Left cardiac atrium (tissue), 4 donors: ENCODE data around the gene RHOH. TPM values are rescaled to one million over a fixed set of nuclear protein-coding genes. Genes with fewer than 3 reads are reported as not detected.
A peak's percentile ranks its signal among the peaks of the same experiment; 100 is the strongest.

Experiments
- ATAC-seq, 2 donors: fragments of 200-7000 bp; cut with Tn5 transposase; one replicate each; pipeline ENCODE4 v1.9.1; 2020; ENCODE audit warnings: mild to moderate bottlenecking in 2 of 2, moderate library complexity in 2 of 2
- DNase-seq: peaks from one replicate; pipeline ENCODE4 v3.0.0-alpha.2; 2020
- intact Hi-C, 2 donors: fragments of 100-400 bp; cut with DNase I; formaldehyde crosslinking; loops; one replicate each; pipeline versions ENCODE4 v1.14.1 to v1.15.1; 2022 to 2023
- total RNA-seq, 2 donors: library from RNA; stranded (reverse); fragmentation: NEBNext Ultra II Directional; extraction: Animal tissue kit (Norgen Biotek cat#: 25700); gene quantifications; one replicate each; pipeline ENCODE4 v1.2.1, GENCODE V29; 2021
- donor health status: DM: no; HTN: yes; CAD: no.
- donor health status: DM: no; HTN: yes; CAD: no; lungs with severe emphysema.
- donor health status: DM: yes; HTN: yes; CAD: no.
- donor health status: Dilated cardiomyopathy.

RHOH gene
- total RNA-seq, 2 donors from 2014 or later = 0.68 to 1.8 TPM

DNA sequence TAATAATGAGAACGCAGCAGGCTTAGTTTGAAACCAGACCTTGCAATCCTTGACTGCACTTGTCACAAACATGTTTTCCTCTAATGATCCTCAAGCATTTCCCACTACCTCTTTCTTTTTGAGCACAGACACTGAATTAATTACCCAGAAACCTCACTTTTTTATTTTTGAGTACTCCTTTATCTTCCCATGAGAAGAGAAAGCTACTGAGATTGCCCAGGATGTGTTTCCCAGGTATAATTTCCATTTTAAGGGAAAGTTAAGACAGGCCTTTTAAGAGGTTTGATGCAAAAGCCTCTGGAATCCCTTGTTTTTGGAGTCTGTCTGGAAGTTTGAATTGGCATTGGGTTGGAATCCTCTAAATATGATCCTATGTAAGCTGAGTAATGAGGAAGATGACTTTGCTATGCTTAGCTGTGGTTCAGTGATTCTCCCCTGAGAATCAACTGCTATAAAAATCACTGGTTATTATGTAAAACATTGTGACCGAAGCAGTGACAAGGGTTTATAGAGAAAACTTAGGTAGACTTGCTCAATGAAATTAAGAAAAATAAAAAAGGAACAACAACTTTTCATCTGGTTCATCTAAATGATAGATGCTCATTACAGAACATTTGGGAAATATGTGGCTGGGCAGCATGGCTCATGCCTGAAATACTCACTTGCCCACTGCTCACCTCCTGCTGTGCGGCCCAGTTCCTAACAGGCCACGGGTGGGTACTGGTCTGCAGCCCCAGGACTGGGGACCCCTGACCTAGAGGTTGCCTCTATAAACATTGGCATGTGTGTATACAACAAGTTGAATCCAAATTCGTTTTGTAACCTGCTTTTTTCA, 10.8 kb upstream of the RHOH start:
- no peak for DNase-seq
- intact Hi-C loops = no loop called here
- ATAC-seq = no peak

DNA sequence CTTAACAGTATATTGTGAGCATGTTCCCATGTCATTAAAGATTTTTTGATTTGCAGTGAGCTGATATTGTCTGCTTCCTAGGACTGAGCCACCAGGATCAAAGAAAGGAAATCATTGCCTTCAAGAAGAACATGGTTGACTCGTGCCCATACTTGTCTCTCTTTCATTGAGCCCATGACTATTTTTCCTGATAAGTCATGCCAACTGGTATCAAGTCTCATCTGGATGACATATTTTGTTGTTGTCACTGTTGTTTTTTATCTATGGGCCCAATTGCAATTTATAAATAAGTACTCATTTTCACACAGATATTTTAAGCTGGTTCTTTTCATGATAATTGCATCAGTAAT, 10.2 kb upstream of the RHOH start:
- ATAC-seq (no peak), DNase-seq (no peak)
- intact Hi-C loops = no loop called here

DNA sequence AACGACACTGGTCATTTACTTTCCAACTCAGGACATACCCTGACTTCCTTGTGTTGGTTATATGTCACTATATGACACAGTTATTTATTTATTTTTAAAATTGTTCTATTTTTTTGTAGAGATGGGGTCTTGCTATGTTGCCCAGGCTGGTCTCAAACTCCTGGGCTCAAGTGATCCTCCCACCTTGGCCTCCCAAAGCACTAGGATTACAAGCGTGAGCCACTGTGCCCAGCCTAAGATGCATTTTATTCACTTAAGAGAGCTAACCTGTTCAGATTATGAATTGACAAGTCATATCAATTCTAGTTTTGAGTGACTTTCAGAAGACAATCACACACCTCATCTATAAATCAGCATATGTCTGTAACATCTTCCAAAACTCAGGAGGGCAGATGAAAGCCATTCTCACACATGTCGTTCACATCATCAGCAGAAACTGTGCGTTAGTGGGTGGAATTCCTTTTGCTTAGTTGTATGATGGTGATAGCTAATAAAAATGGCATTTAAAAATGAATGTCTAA, 9.4 kb upstream of the RHOH start:
- DNase-seq (no peak), ATAC-seq (no peak)
- intact Hi-C loops = no loop called here

DNA sequence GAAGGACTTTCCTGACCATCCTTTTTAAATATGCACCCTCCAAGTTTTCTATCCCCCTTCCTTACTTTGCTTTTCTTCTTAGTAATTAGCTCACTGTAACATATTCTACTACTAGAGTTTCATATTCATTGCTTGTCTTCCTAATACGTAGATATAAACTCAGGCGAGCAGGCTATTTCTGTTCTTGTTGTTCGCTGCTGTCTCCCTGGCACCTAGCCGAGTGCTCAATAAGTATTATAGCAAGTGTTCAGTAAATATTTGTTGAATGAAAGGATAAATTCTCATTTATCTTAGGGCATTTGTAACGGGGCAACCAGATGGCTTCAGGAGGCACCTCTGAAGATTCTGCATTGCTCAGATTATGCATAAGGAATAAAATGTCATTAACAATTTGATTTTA, 6.8 kb upstream of the RHOH start:
- intact Hi-C loops = no loop called here

DNA sequence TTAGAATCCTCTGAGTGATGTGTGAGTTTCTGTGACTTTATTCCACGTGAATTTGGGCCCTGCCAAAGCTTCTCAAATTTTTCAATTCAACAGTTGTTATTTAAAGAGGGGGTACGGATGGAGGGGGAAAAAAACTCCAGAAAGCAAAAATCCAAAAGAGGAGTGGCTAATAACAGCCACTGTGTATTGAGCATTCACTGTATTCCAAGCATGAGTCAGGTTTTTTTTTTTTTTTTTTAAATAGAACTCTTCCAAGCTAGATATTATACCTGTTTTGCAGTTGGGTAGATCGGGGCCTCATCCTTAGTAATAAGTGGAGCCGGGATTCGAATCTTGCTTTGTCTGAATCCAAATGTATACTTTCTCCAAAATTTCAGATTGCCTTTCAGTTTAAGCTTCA, 6.4 kb upstream of the RHOH start:
- DNase-seq (no peak), ATAC-seq (no peak)
- intact Hi-C loops = no loop called here

More for the DNA sequence above, 6.8 kb upstream of the RHOH start:
- no peak for ATAC-seq
- DNase-seq = no peak

DNA sequence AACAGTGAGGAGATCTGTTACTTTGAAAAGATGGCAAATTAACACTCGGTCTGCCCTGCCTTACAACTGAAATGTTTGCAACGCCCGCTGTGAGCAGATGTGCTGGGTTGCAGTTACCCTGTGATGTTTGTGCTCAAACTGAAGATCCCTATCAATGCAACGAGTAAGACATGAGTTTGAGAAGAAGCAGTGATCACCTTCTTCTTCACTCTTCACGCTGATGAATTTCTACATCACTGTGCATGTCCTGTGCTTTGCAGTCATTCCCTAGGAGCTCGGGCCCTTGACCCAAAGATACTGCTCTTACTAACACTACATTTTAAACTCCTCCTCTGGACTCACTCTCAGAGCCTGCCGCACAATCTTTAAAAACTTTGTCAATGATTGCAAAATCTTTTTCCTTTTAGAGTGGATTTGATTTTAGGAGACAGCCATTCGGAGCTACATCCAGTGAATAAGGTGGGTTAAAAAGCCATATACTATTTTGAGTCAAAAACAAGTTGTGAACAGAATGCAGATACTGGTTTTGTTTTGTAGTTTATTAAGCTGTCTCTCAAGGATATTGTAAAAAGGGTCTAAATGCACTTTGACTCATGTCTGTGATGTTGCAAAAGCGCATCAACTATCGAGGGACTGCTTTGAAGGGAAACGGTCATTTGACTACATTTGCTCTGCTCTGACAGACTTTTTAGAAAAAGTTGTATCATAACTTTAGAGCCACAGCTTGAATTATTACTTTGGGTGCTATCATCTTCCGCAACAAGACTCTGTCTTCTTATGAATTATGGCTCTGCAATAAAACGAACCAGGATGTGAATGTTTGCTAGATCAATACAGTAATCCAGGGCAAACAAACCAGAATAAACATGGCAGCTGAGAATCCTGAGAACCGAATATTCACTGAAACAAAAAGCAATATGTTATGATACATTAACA, 5.7 kb upstream of the RHOH start:
- DNase-seq (no peak), ATAC-seq (no peak)
- intact Hi-C loops = no loop called here

DNA sequence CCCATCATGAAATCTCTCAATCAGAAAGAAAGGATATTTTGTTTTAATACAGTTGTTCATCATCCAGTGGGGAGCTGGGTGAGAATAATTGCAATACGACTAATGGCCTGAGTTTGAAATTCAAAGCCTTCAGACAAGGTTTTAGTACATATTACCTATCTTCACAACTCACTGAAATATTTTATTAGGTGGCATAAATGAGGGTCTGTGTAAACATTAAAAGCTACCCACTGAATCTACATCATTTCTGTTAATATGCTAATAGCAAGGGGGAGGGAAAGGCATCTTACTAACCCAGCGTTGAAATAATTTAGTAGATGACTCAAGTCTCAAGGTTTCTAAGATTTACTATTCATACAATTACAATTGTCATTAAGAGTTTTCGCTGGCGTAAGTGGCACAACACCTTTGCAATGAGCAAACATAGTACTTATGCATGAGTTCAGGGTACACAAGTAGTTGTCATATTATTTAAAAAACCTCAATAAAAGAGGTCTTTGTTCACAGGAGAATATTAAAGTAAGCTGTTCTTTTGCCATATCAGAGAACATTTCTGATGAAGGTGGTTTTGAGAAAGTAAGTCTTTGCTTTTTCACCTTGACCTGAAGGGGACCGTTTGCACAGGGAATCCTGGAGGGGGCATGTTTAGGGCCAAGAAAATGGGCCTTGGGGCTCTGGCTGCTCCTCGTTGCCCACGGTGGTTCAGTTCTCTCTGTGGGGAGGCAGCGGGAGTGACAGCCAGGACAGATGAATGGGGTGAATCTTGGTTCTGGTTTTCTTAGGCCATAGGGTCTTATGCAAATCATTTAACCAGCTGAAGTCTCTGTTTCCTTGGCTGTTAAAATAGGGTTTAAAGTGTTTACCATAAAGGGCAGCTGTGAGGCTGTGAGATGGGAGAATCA, 4.5 kb upstream of the RHOH start:
- no peak for ATAC-seq
- intact Hi-C loops = no loop called here
- no peak for DNase-seq

DNA sequence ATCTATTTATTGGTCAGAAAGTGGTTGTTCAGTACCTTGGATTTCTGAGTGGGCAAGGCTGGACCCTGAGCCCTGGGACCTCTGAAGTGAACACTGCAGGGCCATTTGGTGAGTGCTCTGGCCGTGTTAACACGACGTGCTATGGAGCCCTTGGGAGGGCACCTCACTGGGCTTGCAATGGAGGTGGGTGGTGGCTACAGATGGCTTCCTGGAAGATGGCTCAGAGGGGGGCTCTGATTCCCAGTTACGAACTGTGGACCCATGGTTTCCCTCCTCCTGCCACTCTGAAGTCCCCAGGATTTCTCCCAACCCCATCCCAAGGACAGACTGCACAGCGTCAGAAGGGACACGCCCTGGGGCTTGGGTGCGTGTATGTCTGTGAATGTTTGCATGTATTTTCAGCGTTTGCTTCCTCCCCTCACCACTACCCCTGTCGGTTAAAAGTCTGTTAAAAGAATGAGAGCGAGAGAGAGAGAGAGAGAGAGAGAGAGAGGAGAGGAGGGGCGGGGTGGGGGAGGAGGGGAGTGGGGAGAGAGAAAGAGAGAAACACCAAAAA, 3.7 kb upstream of the RHOH start:
- intact Hi-C loops = no loop called here
- ATAC-seq = no peak

DNA sequence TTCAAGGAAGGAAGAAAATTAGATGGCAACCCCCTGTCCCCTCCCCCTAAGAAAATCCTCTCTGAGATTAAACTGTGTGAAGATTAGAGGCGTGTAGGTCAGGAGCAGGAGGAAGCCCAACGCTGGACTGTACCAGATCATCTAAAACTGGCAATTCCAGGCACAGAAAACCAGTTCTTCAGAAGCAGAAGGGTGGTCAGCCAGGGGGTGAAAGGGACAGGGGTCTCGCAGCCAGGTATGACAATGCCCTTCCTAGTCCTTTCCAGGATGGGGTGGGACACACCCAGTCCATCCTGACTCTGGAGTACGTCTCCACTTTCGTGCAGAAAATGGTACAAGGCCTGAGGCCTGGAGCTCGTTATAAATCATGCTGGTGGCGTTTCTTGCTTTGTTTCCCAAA, 3.3 kb upstream of the RHOH start:
- ATAC-seq (no peak), DNase-seq (no peak)
- intact Hi-C loops = no loop called here

More for the DNA sequence above, 3.7 kb upstream of the RHOH start:
- no peak for DNase-seq

DNA sequence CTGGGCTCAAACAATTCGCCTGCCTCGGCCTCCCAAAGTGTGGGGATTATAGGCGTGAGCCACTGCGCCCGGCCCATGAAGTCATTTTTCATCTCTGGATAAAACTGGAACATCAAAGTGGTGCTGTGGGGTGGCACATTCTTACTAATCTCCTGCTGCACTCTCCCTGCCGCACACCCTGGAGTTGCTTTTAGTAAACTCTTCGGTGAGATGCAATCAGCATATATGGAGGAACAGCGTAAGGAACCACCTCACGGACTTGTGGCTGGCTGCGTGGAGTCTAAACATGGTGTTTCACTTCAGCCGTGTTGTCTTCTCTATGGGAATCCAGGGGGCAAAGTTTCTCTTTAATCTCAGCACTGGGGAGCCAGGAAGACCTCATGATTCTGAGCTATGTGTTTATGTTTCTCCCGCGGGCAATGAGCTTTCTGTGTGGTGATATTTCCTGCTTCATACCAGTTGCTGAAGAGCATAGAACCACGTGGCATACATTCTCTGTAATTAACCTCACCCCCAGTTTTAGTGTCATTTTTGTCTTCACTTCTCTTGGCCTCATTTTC, 2.1 kb upstream of the RHOH start:
- intact Hi-C loops = no loop called here
- DNase-seq (no peak), ATAC-seq (peak in 1 of 2 donors; percentile 15)

DNA sequence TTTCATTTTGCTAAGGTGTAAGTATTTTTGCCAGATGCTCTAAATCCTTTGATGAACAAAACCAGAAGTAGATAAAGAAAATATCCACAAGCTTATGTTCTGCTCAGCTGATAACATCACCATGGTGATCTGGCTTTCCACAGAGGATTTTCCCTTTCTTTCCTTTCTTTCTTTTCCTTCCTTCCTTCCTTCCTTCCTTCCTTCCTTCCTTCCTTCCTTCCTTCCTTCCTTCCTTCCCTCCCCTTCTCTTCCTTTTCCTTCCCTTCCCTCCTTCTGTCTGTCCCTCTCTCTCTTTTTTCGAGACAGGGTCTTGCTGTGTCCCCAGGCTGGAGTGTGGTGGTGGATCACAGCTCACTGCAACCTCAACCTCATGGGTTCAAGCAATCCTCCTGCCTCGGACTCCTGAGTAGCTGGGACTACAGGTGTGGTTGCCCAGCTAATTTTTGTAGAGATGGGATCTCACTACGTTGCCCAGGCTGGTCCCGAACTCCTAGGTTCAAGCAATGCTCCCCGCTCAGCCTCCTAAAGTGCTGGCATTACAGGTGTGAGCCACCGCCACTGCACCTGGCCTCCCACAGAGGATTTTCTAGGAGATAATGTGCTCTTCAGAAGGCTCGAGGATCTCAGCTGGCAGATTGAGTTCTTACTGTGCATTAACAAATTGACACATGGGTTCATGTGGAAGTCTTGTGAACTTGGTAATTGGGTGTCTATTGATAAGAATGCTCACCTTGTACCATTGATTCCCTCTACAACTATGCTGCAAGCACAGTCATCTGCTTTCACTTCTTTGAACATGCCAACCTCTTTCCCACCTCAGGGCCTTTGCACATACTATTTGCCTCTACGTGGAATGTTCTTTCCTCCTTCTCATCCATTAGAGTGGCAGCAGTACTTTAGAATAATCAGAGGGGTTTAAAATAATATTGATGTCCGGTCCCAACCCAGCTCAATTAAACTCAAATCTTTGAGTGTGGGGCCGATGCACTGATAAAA, 1.4 kb upstream of the RHOH start:
- ATAC-seq (no peak), DNase-seq (no peak)
- intact Hi-C loops = no loop called here

DNA sequence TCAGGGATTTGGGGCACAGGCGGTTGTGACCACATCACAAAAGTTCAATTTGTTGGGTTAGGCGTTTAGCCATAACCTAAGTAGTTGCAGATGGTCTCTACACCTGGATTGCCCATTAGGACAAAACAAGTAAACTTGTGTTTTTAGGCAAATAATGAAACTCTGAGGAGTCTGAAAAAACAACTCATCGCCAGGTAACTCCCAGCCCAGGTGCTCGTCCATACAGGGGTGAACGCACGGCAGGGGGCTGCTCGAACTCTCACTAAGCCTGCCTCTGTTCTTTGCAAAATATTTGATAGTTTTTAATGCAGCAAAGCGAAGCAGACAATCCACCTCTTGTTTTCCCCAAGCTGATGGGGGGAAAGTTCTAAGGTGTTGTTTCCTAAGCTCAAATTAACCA, 559 bp upstream of the RHOH start:
- ATAC-seq = no peak
- intact Hi-C loops = no loop called here
- no peak for DNase-seq

DNA sequence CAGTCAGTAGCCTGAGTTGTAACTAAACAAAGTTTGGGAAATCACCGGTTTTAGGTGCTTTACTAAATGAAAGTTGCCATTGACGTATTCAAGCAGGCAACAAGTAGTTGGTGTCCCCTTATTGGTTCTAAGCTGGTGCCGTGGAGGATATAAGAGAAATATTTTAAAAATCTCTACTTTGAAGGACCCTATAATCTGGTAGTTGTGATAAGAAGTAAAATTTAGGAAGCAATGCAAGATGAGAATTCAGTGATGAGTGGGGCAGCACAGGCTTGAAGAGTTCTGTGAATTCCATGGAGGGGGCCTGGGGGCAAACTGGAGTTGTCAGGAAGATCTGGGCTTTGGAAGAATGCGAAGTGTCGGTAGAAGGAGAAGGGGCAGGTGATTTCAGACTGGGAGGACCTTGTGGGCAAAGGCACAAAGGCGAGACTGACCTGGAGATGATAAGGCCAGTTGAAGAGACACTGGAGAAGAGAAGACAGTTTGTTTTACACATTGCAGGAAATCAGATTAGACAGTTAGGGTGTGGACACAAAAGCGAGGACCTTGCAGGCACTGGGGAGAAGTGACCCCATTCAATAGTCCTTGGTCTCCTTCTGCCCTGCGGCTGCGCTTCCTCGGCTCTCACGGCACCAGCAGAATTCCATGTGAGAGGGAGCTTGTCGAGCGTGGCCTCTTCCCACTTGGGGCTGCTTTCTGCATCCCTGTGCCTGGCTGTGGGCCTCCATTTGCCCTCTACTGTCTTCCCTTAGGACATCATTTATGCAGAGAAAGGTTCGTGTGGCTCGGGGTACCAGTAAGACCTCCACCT, 1.3 kb downstream of the RHOH start:
- ATAC-seq = no peak
- intact Hi-C loops = no loop called here
- DNase-seq = no peak

DNA sequence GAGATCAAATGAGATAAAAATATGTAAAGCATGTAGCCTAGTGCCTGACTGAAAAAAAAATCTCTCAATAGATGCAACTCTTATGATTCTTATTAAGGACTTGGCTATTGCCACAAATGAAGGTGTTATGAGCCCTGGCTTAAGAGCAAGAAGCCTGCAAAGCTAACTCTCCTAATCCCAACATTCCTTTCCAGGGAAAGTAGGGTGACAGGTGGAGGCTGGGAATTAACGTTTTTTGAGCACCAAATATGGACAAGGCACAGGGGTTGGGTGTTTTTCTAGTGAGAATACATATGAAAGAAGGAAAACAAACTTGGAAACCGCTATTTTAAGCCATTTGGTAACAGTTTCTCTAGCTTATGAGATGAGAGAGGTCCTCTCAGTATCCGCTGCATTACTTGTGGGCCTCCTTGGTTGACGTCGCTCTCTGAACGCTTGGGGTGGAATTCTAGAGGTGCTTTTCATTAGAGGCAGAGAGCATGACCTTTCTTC, 2.4 kb downstream of the RHOH start:
- DNase-seq (no peak), ATAC-seq (no peak)
- intact Hi-C loops = no loop called here

DNA sequence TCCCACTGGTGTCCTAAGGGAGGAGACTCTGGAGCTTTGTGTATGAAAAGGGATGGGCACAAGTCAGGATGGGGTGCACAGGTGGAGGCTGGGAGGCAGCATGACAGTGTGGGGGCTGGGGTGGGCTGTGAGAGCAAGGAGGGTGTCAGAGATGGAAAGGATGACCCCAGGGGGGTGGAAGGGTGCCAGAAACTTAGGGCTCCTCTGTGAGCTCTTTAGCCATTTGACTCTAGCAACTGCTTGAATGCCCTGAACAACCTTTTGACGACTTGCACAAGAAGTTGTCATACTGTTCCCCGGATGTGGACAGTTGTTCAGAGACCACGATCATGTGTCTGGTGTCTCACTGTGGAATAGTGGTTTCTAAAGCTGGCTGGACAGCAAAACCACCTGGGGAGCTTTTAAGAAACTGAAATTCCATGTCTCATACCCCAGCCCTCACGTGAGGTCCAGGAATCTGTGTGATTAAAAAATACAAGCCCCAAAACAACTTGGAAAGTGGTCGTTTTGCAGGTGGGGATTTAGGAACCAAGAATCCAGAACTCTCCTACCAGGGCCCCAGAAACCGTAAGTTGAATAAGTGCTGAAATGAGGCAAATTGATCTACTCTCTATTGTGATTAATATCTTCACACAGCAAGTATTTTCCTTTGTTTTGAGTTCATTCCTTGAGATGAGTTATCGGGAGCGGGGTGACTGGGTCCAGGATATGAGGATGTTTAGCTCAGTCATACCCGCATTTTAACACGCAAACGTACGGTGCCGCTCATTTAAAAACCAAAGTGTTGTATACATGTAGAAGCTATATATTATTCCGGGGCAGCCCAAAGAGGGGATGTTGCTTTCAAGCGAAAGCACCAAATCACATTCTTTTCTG, 3.4 kb downstream of the RHOH start:
- ATAC-seq = peak; percentile 38 to 44
- DNase-seq = no peak
- intact Hi-C loops = no loop called here
